Mammary epithelial cell (primary cell): Measurements from ENCODE around the gene PIGU.

ENCODE experiments used
- EZH2 ChIP-seq: IDR thresholded peaks from 2 replicates; pipeline ENCODE4 v1.6.1; 2012; ENCODE audit warnings: low read length, inconsistent platforms, borderline replicate concordance
- TF ChIP-seq, protein P1 (sequence below), 2 donors: IDR thresholded peaks in 1 of 2; conservative IDR thresholded peaks in 1 of 2; 2 replicates each; pipeline ENCODE4 v1.5.1; 2011 to 2012; ENCODE audit warnings: inconsistent platforms in 2 of 2, low read length in 2 of 2, mild to moderate bottlenecking in 2 of 2, control low read depth in 1 of 2, low read depth in 1 of 2; ENCODE audit not compliant: insufficient read depth in 1 of 2; ENCODE audit errors: extremely low read depth in 1 of 2

DNA sequence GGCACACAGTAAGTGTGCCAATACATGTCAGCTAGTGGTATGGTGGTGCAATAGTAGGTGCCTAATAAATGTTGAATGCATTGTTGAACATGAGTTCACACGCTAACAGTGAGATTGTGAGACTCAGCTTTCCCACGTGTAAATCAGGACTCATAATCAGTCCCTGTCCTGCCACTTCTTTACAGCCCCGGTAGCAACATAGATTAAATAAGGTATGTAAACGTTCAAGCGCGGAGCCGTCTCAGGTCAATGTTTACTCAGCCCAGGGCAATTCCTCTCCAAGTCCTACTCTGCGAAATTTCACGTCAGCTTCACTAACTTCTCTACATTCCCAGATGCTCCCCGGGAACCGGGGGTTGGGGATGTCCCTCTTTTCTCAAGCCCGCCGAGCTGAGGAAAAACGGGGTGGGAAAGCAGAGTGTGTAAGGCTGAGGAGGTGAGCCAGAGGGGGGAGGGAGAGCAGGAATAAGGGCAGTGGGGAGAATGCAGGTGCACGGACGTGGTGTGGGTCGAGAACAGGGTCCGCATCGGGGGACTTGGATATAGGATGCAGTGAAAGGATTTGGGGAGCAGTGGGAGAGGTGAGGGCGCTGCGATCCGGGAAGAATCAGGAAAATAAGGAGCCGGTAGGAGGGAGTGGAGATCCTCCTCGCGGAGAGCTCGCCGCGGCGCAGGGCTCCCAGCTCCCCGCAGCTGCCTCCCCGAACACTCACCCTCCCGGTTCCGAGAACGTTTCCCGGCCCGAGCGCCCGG, 26.7 kb upstream of the PIGU start:
- TF ChIP-seq, protein P1, sequence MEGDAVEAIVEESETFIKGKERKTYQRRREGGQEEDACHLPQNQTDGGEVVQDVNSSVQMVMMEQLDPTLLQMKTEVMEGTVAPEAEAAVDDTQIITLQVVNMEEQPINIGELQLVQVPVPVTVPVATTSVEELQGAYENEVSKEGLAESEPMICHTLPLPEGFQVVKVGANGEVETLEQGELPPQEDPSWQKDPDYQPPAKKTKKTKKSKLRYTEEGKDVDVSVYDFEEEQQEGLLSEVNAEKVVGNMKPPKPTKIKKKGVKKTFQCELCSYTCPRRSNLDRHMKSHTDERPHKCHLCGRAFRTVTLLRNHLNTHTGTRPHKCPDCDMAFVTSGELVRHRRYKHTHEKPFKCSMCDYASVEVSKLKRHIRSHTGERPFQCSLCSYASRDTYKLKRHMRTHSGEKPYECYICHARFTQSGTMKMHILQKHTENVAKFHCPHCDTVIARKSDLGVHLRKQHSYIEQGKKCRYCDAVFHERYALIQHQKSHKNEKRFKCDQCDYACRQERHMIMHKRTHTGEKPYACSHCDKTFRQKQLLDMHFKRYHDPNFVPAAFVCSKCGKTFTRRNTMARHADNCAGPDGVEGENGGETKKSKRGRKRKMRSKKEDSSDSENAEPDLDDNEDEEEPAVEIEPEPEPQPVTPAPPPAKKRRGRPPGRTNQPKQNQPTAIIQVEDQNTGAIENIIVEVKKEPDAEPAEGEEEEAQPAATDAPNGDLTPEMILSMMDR (conservative IDR thresholded peaks at IDR 0.05 in 1 of 2, IDR thresholded peaks at IDR 0.05 in 1 of 2; ENCODE audit: extremely low read depth in 1 of 2, insufficient read depth in 1 of 2, low read depth in 1 of 2, low read length in 2 of 2): peak in 1 of 2 donors; percentile 21
- no peak for TF ChIP-seq EZH2
